Hematopoietic multipotent progenitor cell (in vitro differentiated cells): Measurements from ENCODE around the gene TCAIM. TPM values are rescaled to one million over a fixed set of nuclear protein-coding genes. Genes with fewer than 3 reads are reported as not detected.
A peak's percentile ranks its signal among the peaks of the same experiment; 100 is the strongest.

Source experiments
- DNase-seq, 3 donors: peaks; one replicate each; pipeline ENCODE4 v3.0.0-alpha.2; 2011 to 2015; ENCODE audit warnings: low read depth in 2 of 3, low spot score in 2 of 3
- total RNA-seq: library from RNA; depleted of rRNA; stranded (reverse); fragments of >200 nt; gene quantifications from one replicate; pipeline ENCODE4 v1.2.3, GENCODE V29; 2012

TCAIM gene
- total RNA-seq, 1 donor, result 12.7 TPM

- DNase-seq, result peak; percentile 34 to 100 (median 98)
Measured at GRCh38 chr3:44439499-44440295, 101.1 kb downstream of the TCAIM start.

GRCh38 chr3:44442596-44443309 is 104.2 kb downstream of the TCAIM start:
- DNase-seq, result peak in 2 of 3 donors; percentile 10 to 16

GRCh38 chr3:44444437-44444836 is 105.9 kb downstream of the TCAIM start:
- no peak for DNase-seq

- no peak for DNase-seq
Measured at GRCh38 chr3:44444896-44445691, 106.5 kb downstream of the TCAIM start.

GRCh38 chr3:44445786-44446185 is 107.2 kb downstream of the TCAIM start:
- no peak for DNase-seq

- DNase-seq, result no peak
Measured at GRCh38 chr3:44446929-44447328, 108.4 kb downstream of the TCAIM start.

- DNase-seq, result no peak
Measured at GRCh38 chr3:44451441-44451840, 112.9 kb downstream of the TCAIM start.

GRCh38 chr3:44454258-44454657 is 115.7 kb downstream of the TCAIM start:
- no peak for DNase-seq

GRCh38 chr3:44455318-44455717 is 116.8 kb downstream of the TCAIM start:
- no peak for DNase-seq

Other genes starting within 250 kb of the TCAIM start
- not detected for gene TOPAZ1, start 96.9 kb upstream of the TCAIM start, total RNA-seq
- gene ZNF445, start 138.9 kb downstream of the TCAIM start, total RNA-seq, result 10.5 TPM
- gene ZKSCAN7, start 216.4 kb downstream of the TCAIM start, total RNA-seq, result 15.6 TPM
- 4.8 TPM for gene ZNF660, start 246.2 kb downstream of the TCAIM start, total RNA-seq